A673 (cell line): ENCODE results near the gene B3GALT5. TPM values are rescaled to one million over a fixed set of nuclear protein-coding genes. Genes with fewer than 3 reads are reported as not detected.

Experiments
- BruUV-seq: library from RNA; stranded (reverse); fragments of 400-500 nt; replicated peaks from 2 replicates; lab custom pipeline; 2021; lab: Mats Ljungman, UMichigan
- CTCF ChIA-PET: fragments of 300-600 bp; sonication (Branson Sonifier 250); formaldehyde crosslinking; loops from one replicate; lab custom pipeline; 2022; ENCODE audit warnings: antibody characterized with exemption; lab: Charles Lee
- POLR2A ChIA-PET: fragments of 300-600 bp; sonication (Branson Sonifier 250); formaldehyde crosslinking; loops from one replicate; lab custom pipeline; 2022; ENCODE audit warnings: antibody characterized with exemption; ENCODE audit not compliant: low non-redundant PET; lab: Charles Lee
- DNase-seq: peaks from one replicate; pipeline ENCODE4 v3.0.0-alpha.2; 2015; ENCODE audit warnings: low spot score
- H3K27ac ChIP-seq: fragments of 200-600 bp; sonication (generic); 2 replicates; pipeline ENCODE4 v1.5.1; 2016; ENCODE audit warnings: mixed run types, low read depth, mild to moderate bottlenecking, mixed read lengths, antibody characterized with exemption, low read length; ENCODE audit not compliant: poor library complexity, severe bottlenecking
- H3K27me3 ChIP-seq: fragments of 200-600 bp; sonication (generic); replicated peaks from 2 replicates; pipeline ENCODE4 v1.6.1; 2017; ENCODE audit warnings: mixed run types, low read depth, mild to moderate bottlenecking, mixed read lengths, antibody characterized with exemption, low read length; ENCODE audit not compliant: insufficient read depth, poor library complexity
- H3K36me3 ChIP-seq: fragments of 200-600 bp; sonication (generic); 2 replicates; pipeline ENCODE4 v1.6.1; 2016; ENCODE audit warnings: mixed run types, mild to moderate bottlenecking, mixed read lengths, antibody characterized with exemption, low read length; ENCODE audit not compliant: insufficient read depth, poor library complexity, severe bottlenecking
- H3K4me1 ChIP-seq: fragments of 200-600 bp; sonication (generic); 2 replicates; pipeline ENCODE4 v1.6.1; 2017; ENCODE audit warnings: mixed run types, mild to moderate bottlenecking, mixed read lengths, antibody characterized with exemption, low read length; ENCODE audit not compliant: insufficient read depth, poor library complexity, severe bottlenecking
- H3K4me3 ChIP-seq: fragments of 200-600 bp; sonication (generic); 2 replicates; pipeline ENCODE4 v1.5.1; 2016; ENCODE audit warnings: low read depth, mixed run types, mild to moderate bottlenecking, mixed read lengths, low read length; ENCODE audit not compliant: poor library complexity, severe bottlenecking
- H3K9me3 ChIP-seq: fragments of 200-600 bp; sonication (generic); 2 replicates; pipeline ENCODE4 v1.6.1; 2016; ENCODE audit warnings: mixed run types, low read depth, mild to moderate bottlenecking, mixed read lengths, antibody characterized with exemption, low read length; ENCODE audit not compliant: poor library complexity, severe bottlenecking
- EZH2 ChIP-seq: fragments of 200-600 bp; sonication (generic); IDR thresholded peaks from 2 replicates; pipeline ENCODE4 v1.6.1; 2017; ENCODE audit warnings: borderline replicate concordance, low read depth, mild to moderate bottlenecking, mixed read lengths, antibody characterized with exemption, low read length; ENCODE audit not compliant: poor library complexity, severe bottlenecking
- intact Hi-C: fragments of 100-400 bp; cut with micrococcal nuclease; formaldehyde crosslinking; loops from one replicate; pipeline ENCODE4 v1.10.0; 2022; ENCODE audit not compliant: unreplicated experiment
- total RNA-seq: library from RNA; stranded (reverse); gene quantifications from 2 replicates; pipeline ENCODE4 v1.2.3, GENCODE V29; 2021
- TF ChIP-seq, protein P1 (sequence below): fragments of 300-800, 200-600 bp; sonication (generic); conservative IDR thresholded peaks from 2 replicates; pipeline ENCODE4 v1.5.1; 2017; ENCODE audit warnings: low read depth, mild to moderate bottlenecking, antibody characterized with exemption, low read length, moderate library complexity, mixed read lengths

Gene B3GALT5
- total RNA-seq, 1 experiment from 2014 or later = 0.32 TPM

DNA sequence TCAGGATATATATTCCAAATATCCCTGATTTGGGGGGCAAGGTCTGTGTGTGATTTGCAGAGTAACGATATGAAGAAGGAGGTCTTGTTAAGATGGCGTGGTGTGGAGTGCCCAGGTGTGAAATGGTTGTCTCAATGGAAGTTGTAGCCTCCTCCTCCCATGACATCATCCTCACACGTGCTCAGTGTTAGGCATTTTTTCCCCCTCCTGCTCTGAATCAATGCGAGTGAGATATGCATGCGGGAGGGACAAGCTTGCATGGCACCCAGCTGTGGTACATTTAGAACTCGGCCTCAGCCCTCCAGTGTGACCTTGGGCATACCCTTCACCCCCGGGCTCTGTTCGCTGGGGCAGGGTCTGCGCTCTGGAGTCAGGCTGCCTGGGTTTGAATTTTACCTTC is 55.6 kb downstream of the B3GALT5 start:
- no TSS peak for BruUV-seq
- no peak for DNase-seq
- no peaks in the 10 kb centered on the region for H3K27me3 ChIP-seq
- ChIA-PET CTCF (no interaction called here), POLR2A (no interaction called here)
- H3K36me3 ChIP-seq = no peaks in the 10 kb centered on the region
- no peak for TF ChIP-seq EZH2
- TF ChIP-seq, protein P1, sequence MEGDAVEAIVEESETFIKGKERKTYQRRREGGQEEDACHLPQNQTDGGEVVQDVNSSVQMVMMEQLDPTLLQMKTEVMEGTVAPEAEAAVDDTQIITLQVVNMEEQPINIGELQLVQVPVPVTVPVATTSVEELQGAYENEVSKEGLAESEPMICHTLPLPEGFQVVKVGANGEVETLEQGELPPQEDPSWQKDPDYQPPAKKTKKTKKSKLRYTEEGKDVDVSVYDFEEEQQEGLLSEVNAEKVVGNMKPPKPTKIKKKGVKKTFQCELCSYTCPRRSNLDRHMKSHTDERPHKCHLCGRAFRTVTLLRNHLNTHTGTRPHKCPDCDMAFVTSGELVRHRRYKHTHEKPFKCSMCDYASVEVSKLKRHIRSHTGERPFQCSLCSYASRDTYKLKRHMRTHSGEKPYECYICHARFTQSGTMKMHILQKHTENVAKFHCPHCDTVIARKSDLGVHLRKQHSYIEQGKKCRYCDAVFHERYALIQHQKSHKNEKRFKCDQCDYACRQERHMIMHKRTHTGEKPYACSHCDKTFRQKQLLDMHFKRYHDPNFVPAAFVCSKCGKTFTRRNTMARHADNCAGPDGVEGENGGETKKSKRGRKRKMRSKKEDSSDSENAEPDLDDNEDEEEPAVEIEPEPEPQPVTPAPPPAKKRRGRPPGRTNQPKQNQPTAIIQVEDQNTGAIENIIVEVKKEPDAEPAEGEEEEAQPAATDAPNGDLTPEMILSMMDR = no peak
- intact Hi-C loops = no loop called here
- no peaks in the 10 kb centered on the region for H3K4me1 ChIP-seq
- H3K9me3 ChIP-seq = no peaks in the 10 kb centered on the region
- H3K27ac ChIP-seq = no peak overlapping the region
- H3K4me3 ChIP-seq = no peak overlapping the region

DNA sequence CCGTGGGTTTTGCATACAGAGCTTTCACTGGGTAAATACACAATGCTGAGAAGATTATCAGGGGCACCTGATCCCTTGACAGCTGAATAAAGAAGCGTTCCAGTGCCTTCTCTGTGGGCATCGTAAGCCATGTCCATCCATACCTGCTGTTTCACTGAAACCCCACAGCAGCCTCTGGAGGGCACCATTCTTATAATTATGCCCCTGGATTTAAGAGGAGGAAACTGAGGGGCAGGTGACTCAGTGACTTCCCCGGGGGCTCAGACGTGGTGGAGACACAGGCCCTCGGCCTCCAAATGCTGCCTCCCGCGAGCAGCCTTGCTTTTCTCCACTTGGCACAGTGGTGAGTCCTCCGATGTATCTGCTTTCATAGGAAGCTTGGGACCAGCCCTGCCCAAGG is 56.7 kb downstream of the B3GALT5 start:
- ChIA-PET POLR2A (no interaction called here), CTCF (interaction anchor here (0.7 kb wide), 1 partner anchor 275 kb away, joined by 4 read pairs; no protein-coding TSS in a partner anchor)
- DNase-seq = no peak
- Histone ChIP-seq H3K9me3 (no peaks in the 10 kb centered on the region), H3K36me3 (no peaks in the 10 kb centered on the region), H3K4me3 (no peak overlapping the region), H3K27ac (no peak overlapping the region), H3K27me3 (no peaks in the 10 kb centered on the region), H3K4me1 (no peaks in the 10 kb centered on the region)
- BruUV-seq = no TSS peak
- TF ChIP-seq EZH2 = no peak
- TF ChIP-seq, protein P1 = no peak
- intact Hi-C loops = no loop called here

DNA sequence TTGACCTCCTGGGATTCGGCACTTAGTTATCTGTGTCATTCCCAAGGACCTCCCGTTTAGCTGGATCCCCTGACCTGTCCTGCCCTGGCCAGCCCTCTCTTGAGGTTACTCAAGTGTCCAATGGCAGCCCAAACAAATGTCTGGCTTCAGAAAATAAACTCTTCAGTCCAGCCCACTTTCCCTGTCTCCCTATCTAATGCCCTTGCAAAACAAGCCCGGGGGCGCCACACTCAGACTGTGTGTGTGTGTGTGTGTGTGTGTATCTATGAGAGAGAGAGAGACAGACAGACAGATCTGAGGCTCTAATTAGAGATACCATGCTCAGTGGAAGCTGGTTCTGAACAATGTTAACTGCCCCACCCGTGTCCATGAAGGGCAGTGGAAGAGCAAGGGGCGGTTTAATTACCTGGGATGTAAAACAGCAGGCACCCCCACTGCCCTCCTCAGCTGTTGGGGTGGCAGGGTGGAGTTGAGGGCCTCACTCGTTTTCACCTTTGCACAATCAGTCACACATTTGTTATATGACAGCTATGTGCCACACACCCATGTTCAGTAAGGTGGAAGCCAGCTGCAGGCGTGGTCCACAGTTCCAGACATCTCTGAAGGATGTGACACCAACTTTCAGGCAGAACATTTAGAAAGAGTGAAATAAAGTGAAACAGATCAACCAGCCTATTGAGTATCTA is 57.4 kb downstream of the B3GALT5 start:
- Histone ChIP-seq H3K27me3 (no peaks in the 10 kb centered on the region), H3K27ac (no peak overlapping the region), H3K4me1 (no peaks in the 10 kb centered on the region), H3K4me3 (no peak overlapping the region), H3K36me3 (no peaks in the 10 kb centered on the region), H3K9me3 (no peaks in the 10 kb centered on the region)
- ChIA-PET CTCF (interaction anchor here (0.7 kb wide), 1 partner anchor 275 kb away, joined by 4 read pairs; no protein-coding TSS in a partner anchor), POLR2A (no interaction called here)
- intact Hi-C loops = no loop called here
- no peak for DNase-seq
- no TSS peak for BruUV-seq
- TF ChIP-seq EZH2 = no peak
- TF ChIP-seq, protein P1 = no peak
